Ectodermal cell (in vitro differentiated cells): ENCODE results near the gene CKB.
"Not testable (repeated sequence)": the region's sequence is repeated elsewhere in the genome, so short reads cannot be mapped to it uniquely, and the experiment has no call there.

Experiments used
- H3K27ac ChIP-seq: 2 replicates; pipeline ENCODE4 v1.7.0; 2013; ENCODE audit warnings: mild to moderate bottlenecking, low read depth, low read length; ENCODE audit not compliant: insufficient read depth, poor library complexity, severe bottlenecking
- H3K27me3 ChIP-seq: 2 replicates; pipeline ENCODE4 v1.7.0; 2013; ENCODE audit warnings: mild to moderate bottlenecking, low read length; ENCODE audit not compliant: insufficient read depth, control insufficient read depth, poor library complexity, severe bottlenecking
- H3K36me3 ChIP-seq: one replicate; pipeline ENCODE4 v1.7.0; 2013; ENCODE audit warnings: low read length; ENCODE audit not compliant: control insufficient read depth, insufficient read depth
- H3K4me1 ChIP-seq: one replicate; pipeline ENCODE4 v1.7.0; 2013; ENCODE audit warnings: low read length; ENCODE audit not compliant: control insufficient read depth, insufficient read depth
- H3K4me3 ChIP-seq: 2 replicates; pipeline ENCODE4 v1.7.0; 2013; ENCODE audit warnings: low read depth, low read length, control low read depth; ENCODE audit not compliant: insufficient read depth
- H3K9me3 ChIP-seq: 2 replicates; pipeline ENCODE4 v1.7.0; 2013; ENCODE audit warnings: mild to moderate bottlenecking, low read length, moderate library complexity; ENCODE audit not compliant: control insufficient read depth
- WGBS, 2 experiments: methylation state at CpG; one replicate each; pipeline ENCODE4 v1.1.7; 2013; ENCODE audit warnings: missing lambda C conversion rate in 2 of 2; 5-methylcytosine and 5-hydroxymethylcytosine counted together

The CKB gene

GRCh38 chr14:103517721-103518421 is 4.8 kb downstream of the CKB start:
- H3K9me3 ChIP-seq, result no peaks in the 10 kb centered on the region
- no peaks in the 10 kb centered on the region for H3K36me3 ChIP-seq
- 76% methylated on average over 20 of the region's 20 CpGs for WGBS, 2 experiments
- peaks cover 31% of the 10 kb centered on the region for H3K4me1 ChIP-seq
- H3K27me3 ChIP-seq, result peaks cover 18% of the 10 kb centered on the region
- H3K4me3 ChIP-seq, result no peak overlapping the region
- H3K27ac ChIP-seq, result no peak overlapping the region

DNA sequence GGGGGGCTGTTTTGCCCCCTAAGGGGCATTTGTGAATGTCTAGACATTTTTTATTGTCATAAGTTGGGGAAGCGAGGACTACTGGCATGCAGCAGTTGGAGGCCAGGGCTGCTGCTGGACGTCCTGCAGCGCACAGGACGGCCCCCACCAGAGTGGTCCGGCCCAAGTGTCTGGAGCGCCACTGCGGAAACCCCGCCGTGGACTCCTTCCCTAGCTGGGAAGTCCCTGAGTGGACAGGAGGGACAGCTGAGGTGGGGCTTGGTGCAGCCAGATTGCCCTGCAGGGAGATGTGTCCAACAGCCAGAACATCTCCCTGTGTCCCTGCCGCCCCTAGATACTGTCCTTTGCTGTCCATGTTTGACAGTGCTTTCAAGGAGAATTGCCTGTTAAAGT is 5.5 kb downstream of the CKB start:
- WGBS, 2 experiments, result 94% methylated on average over 10 of the region's 10 CpGs
- no peak overlapping the region for H3K27ac ChIP-seq

DNA sequence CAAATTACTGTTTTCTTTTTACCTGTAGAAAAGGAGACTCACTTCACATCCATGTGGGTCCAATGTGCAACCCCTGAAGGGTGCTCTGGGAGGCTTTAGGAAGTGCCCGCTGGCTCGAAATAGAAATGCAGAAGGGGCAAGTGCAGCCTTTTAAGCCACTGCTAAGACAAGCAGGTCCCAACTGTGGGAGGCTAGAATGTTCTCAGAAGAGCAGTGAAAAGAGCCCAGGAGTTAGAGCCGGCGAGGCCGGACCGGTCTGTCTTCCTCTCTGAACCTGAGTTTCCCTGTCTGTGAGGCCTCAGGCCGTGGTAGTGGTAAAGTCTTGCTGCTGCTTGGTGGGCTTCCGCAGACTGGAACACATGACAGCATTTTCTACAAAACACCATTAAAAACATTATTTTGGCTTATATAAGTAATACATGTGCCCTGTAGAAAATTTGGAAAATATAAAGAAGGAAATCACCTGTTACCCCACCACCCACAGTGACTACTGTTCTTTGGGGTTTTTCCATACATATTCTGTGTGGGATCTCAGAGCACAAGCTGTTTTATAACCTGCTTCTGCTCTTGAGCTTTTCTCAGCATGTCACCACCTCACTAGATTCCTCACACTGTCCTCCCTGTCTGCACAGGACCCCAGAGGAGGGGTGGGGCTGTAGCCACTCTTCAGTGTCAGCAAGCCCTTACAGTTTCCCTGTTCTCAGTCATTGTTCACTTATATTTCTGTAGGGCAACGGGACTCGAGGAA is 6.0 kb downstream of the CKB start:
- 88 to 89% methylated on average over 9 of the region's 10 CpGs for WGBS, 2 experiments
- Histone ChIP-seq H3K27ac (no peak overlapping the region), H3K4me1 (peaks cover 31% of the 10 kb centered on the region), H3K4me3 (no peak overlapping the region), H3K27me3 (peaks cover 7% of the 10 kb centered on the region), H3K36me3 (no peaks in the 10 kb centered on the region), H3K9me3 (no peaks in the 10 kb centered on the region)

More for the DNA sequence above, 5.5 kb downstream of the CKB start:
- H3K4me3 ChIP-seq, result no peak overlapping the region
- H3K9me3 ChIP-seq, result no peaks in the 10 kb centered on the region
- H3K36me3 ChIP-seq, result no peaks in the 10 kb centered on the region
- peaks cover 12% of the 10 kb centered on the region for H3K27me3 ChIP-seq
- peaks cover 31% of the 10 kb centered on the region for H3K4me1 ChIP-seq

DNA sequence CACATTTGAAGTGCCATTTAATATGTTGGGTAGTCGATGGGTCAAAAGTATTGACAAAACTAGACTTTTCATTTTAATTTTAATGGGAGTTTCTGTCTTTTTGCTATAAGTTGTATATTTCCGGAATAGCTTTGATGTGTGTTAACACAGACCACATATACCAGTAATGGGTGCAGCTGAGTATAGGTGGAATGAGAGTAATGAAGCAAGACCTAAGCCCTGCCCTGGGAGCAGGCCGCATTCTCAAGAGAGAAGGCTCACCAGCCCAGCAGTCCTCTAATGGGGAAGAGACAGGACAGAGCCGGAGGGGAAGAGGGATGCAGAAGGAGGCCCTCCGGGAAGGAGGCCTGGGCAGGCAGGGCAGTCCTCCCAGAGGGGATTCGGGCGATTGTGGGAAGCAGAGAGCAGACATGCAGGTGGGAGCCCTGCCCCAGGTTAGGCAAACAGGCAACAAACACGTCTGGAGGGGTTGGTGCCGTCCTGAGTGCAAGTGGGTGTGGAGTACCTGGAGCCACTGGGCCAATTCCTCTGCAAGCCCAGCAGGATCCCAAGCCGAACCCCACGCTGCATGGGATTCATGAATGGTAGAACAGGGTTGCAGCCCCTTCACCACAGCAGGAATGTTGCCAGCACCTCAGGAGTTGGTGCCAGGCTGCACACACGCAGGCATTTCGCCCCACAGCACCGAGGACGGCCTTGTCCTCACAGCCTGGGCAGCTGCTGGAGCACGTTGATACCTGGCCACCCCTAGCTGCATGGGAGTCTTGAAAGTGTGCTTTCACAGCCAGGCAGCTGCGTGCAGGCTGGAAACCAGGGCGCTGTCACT is 7.8 kb downstream of the CKB start:
- no peaks in the 10 kb centered on the region for H3K27me3 ChIP-seq
- no peaks in the 10 kb centered on the region for H3K36me3 ChIP-seq
- WGBS, 2 experiments, result 89 to 91% methylated on average over 18 of the region's 18 CpGs
- H3K4me1 ChIP-seq, result peaks cover 20% of the 10 kb centered on the region
- no peaks in the 10 kb centered on the region for H3K9me3 ChIP-seq
- H3K4me3 ChIP-seq, result no peak overlapping the region
- H3K27ac ChIP-seq, result no peak overlapping the region

DNA sequence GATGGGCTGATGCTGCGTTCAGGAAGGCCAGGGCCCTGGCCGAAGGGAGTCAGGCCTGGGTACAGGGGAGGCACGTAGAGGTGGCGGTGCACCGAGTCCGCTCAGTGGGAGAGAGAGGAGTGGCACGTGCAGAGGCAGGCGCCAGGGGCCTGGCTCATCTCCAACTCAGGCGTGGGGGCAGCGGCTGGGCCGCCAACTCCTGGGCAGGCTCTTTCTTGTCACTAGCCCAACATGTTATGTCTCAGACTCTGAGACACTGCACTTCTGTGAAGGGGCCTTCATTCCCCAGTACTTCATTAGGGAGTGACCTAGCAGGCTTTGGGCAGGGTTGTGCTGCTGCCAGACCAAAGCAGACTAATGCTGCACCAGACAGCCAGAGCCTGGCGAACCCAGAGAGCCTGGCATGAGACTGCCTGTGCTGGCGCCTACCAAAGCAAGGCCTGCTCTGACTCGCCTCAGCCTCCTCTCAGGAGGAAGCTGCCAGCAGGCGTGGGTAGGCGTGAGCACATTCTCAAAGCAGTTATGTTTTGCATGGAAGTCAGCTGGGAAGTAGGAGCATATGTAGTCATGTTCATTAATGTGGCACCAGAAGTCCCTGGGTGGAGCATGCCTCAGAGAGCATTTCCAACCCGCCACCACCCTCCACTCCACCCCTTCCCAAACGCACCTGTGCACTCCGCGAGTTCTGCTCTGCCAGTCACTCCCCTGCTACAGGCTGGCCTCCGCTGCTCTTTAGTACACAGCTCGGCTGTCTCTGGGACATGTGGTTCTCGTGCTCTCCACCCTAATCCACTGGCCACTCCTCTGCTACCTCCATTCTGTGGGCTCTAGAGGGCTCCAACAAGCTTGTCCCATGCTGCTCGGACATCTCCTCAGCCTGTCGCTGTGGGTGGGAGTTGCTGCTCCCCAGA is 9.7 kb downstream of the CKB start:
- Histone ChIP-seq H3K27me3 (no peaks in the 10 kb centered on the region), H3K36me3 (no peaks in the 10 kb centered on the region), H3K4me3 (no peak overlapping the region), H3K4me1 (peaks cover 5% of the 10 kb centered on the region), H3K9me3 (no peaks in the 10 kb centered on the region), H3K27ac (no peak overlapping the region)
- WGBS, 2 experiments, result 91% methylated on average over 25 of the region's 25 CpGs

DNA sequence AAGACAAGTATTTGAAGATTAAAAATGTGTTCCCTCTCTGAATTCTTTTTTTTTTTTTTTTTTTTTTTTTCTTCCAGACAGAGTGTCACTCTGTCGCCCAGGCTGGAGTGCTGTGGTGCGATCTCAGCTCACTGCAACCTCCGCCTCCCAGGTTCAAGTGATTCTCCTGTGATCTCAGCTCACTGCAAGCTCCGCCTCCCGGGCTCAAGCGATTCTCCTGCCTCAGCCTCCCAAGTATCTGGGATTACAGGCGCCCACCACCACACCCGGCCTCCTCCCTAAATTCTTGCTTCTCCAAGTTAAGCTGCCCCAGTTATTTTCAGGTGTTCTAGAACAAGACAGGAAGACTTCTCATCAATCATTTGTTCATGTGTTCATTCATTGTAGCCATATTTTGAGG is 10.4 kb downstream of the CKB start:
- not testable (repeated sequence) for H3K9me3 ChIP-seq, H3K27ac ChIP-seq, H3K4me3 ChIP-seq, H3K27me3 ChIP-seq, H3K36me3 ChIP-seq, H3K4me1 ChIP-seq
- WGBS, 2 experiments, result 95% methylated on average over 8 of the region's 8 CpGs

GRCh38 chr14:103510724-103511693 is 11.6 kb downstream of the CKB start:
- H3K4me3 ChIP-seq, result no peak overlapping the region
- WGBS, 2 experiments, result 92 to 94% methylated on average over 26 of the region's 26 CpGs
- no peaks in the 10 kb centered on the region for H3K9me3 ChIP-seq
- H3K36me3 ChIP-seq, result no peaks in the 10 kb centered on the region
- H3K27me3 ChIP-seq, result no peaks in the 10 kb centered on the region
- no peak overlapping the region for H3K27ac ChIP-seq
- no peaks in the 10 kb centered on the region for H3K4me1 ChIP-seq

- Histone ChIP-seq H3K9me3 (no peaks in the 10 kb centered on the region), H3K27me3 (no peaks in the 10 kb centered on the region), H3K36me3 (no peaks in the 10 kb centered on the region), H3K27ac (no peak overlapping the region), H3K4me3 (no peak overlapping the region), H3K4me1 (no peaks in the 10 kb centered on the region)
- 96 to 97% methylated on average over 11 of the region's 11 CpGs for WGBS, 2 experiments
Measured at GRCh38 chr14:103509864-103510723, 12.5 kb downstream of the CKB start.
